WTC11 (cell line): ENCODE results near the gene SLIT3.

Experiments
- ATF3 ChIP-seq: sonication (generic); formaldehyde crosslinking; conservative IDR thresholded peaks from 2 replicates; pipeline ENCODE4 v1.8.1; 2022; ENCODE audit warnings: mild to moderate bottlenecking, missing genetic modification reagents
- ATF6 ChIP-seq: sonication (generic); formaldehyde crosslinking; IDR thresholded peaks from 2 replicates; pipeline ENCODE4 v1.8.1; 2023; ENCODE audit warnings: mild to moderate bottlenecking, missing genetic modification reagents
- CTCF ChIP-seq: fragments of 200-600 bp; IDR thresholded peaks from 2 replicates; pipeline ENCODE4 v1.8.0; 2022; ENCODE audit warnings: antibody characterized with exemption
- E2F1 ChIP-seq: sonication (generic); formaldehyde crosslinking; IDR thresholded peaks from 2 replicates; pipeline ENCODE4 v1.8.0; 2022; ENCODE audit warnings: mild to moderate bottlenecking, missing genetic modification reagents
- FOXJ3 ChIP-seq: sonication (generic); formaldehyde crosslinking; IDR thresholded peaks from 2 replicates; pipeline ENCODE4 v1.9.0; 2021; ENCODE audit warnings: missing genetic modification reagents, mild to moderate bottlenecking, borderline replicate concordance
- MAX ChIP-seq: sonication (generic); formaldehyde crosslinking; IDR thresholded peaks from 2 replicates; pipeline ENCODE4 v1.8.0; 2022; ENCODE audit warnings: mild to moderate bottlenecking, missing genetic modification reagents
- MYBL2 ChIP-seq: sonication (generic); formaldehyde crosslinking; IDR thresholded peaks from 2 replicates; pipeline ENCODE4 v1.8.1; 2023; ENCODE audit warnings: mild to moderate bottlenecking, moderate library complexity, missing genetic modification reagents
- RELA ChIP-seq: sonication (generic); formaldehyde crosslinking; IDR thresholded peaks from 2 replicates; pipeline ENCODE4 v1.8.1; 2022; ENCODE audit warnings: missing genetic modification reagents, mild to moderate bottlenecking, borderline replicate concordance
- SP1 ChIP-seq: sonication (generic); formaldehyde crosslinking; conservative IDR thresholded peaks from 2 replicates; pipeline ENCODE4 v1.8.1; 2022; ENCODE audit warnings: missing genetic modification reagents
- ZNF532 ChIP-seq: fragments of 250-450 bp; sonication (Bioruptor Pico); IDR thresholded peaks from 2 replicates; pipeline ENCODE4 v1.9.0; 2021; ENCODE audit warnings: mild to moderate bottlenecking, borderline replicate concordance
- ZNF671 ChIP-seq: fragments of 250-450 bp; sonication (Bioruptor Pico); IDR thresholded peaks from 2 replicates; pipeline ENCODE4 v1.8.0; 2021; ENCODE audit warnings: mild to moderate bottlenecking

GRCh38 chr5:169142264-169142970 lies 158.5 kb downstream of the SLIT3 start:
- TF ChIP-seq SP1 (no peak), E2F1 (CRISPR knock-in tag) (no peak), MAX (CRISPR knock-in tag) (no peak), RELA (CRISPR knock-in tag) (no peak), CTCF (no peak), FOXJ3 (no peak), ZNF532 (CRISPR knock-in tag) (no peak), ZNF671 (CRISPR knock-in tag) (no peak), ATF6 (CRISPR knock-in tag) (no peak), ATF3 (CRISPR knock-in tag) (no peak), MYBL2 (CRISPR knock-in tag) (no peak)
